Ishikawa (cell line): ENCODE data around the gene GNAL.
A peak's percentile ranks its signal among the peaks of the same experiment; 100 is the strongest.

Source experiments
- CEBPB ChIP-seq: IDR thresholded peaks from 2 replicates; pipeline ENCODE4 v1.6.1; 2012
- CREB1 ChIP-seq: IDR thresholded peaks from 2 replicates; pipeline ENCODE4 v1.6.1; 2012; ENCODE audit warnings: low read depth
- EGR1 ChIP-seq: IDR thresholded peaks from 2 replicates; pipeline ENCODE4 v1.6.1; 2012
- FOXM1 ChIP-seq: IDR thresholded peaks from 2 replicates; pipeline ENCODE4 v1.6.1; 2012; ENCODE audit warnings: low read depth, borderline replicate concordance
- NFIC ChIP-seq: IDR thresholded peaks from 2 replicates; pipeline ENCODE4 v1.6.1; 2012
- RAD21 ChIP-seq: IDR thresholded peaks from 2 replicates; pipeline ENCODE4 v1.6.1; 2012; ENCODE audit warnings: low read depth
- TAF1 ChIP-seq: IDR thresholded peaks from 2 replicates; pipeline ENCODE4 v1.6.1; 2012; ENCODE audit warnings: low read depth, mild to moderate bottlenecking
- TCF12 ChIP-seq: IDR thresholded peaks from 2 replicates; pipeline ENCODE4 v1.6.1; 2012; ENCODE audit warnings: low read depth
- TEAD4 ChIP-seq: IDR thresholded peaks from 2 replicates; pipeline ENCODE4 v1.6.1; 2012
- YY1 ChIP-seq: IDR thresholded peaks from 2 replicates; pipeline ENCODE4 v1.6.1; 2012; ENCODE audit warnings: low read depth
- ZBTB7A ChIP-seq: IDR thresholded peaks from 2 replicates; pipeline ENCODE4 v1.6.1; 2012; ENCODE audit warnings: low read depth
- TF ChIP-seq, protein P1 (sequence below): IDR thresholded peaks from 2 replicates; pipeline ENCODE4 v1.6.1; 2012
- TF ChIP-seq, protein P2 (sequence below): IDR thresholded peaks from 2 replicates; pipeline ENCODE4 v1.6.1; 2012
- TF ChIP-seq, protein P3 (sequence below): IDR thresholded peaks from 2 replicates; pipeline ENCODE4 v1.6.1; 2012; ENCODE audit warnings: low read depth, mild to moderate bottlenecking

The GNAL gene

DNA sequence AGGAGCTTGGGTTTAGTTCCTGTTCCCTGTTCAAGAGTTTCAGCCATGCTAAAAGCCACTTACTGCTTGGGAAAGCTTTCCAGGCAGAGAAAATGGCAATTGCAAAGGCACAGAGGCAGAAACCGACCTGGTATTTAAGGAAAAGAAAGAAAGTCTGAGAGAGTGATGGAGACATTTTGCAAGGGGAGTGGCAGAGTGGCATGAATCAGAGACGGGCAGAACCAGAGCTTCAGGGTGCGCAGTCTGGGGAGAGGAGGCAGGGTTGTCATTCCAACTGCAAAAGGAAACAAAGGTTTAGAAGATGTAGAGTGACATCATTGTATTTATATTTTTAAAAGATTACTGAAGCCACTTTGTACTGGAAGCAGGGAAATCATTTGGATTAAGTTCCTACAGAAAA, 14.9 kb upstream of the GNAL start:
- no peak for TF ChIP-seq YY1
- TF ChIP-seq, protein P1, sequence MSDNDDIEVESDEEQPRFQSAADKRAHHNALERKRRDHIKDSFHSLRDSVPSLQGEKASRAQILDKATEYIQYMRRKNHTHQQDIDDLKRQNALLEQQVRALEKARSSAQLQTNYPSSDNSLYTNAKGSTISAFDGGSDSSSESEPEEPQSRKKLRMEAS = no peak
- TF ChIP-seq EGR1 = no peak
- TF ChIP-seq, protein P2, sequence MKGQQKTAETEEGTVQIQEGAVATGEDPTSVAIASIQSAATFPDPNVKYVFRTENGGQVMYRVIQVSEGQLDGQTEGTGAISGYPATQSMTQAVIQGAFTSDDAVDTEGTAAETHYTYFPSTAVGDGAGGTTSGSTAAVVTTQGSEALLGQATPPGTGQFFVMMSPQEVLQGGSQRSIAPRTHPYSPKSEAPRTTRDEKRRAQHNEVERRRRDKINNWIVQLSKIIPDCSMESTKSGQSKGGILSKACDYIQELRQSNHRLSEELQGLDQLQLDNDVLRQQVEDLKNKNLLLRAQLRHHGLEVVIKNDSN = no peak
- TF ChIP-seq, protein P3, sequence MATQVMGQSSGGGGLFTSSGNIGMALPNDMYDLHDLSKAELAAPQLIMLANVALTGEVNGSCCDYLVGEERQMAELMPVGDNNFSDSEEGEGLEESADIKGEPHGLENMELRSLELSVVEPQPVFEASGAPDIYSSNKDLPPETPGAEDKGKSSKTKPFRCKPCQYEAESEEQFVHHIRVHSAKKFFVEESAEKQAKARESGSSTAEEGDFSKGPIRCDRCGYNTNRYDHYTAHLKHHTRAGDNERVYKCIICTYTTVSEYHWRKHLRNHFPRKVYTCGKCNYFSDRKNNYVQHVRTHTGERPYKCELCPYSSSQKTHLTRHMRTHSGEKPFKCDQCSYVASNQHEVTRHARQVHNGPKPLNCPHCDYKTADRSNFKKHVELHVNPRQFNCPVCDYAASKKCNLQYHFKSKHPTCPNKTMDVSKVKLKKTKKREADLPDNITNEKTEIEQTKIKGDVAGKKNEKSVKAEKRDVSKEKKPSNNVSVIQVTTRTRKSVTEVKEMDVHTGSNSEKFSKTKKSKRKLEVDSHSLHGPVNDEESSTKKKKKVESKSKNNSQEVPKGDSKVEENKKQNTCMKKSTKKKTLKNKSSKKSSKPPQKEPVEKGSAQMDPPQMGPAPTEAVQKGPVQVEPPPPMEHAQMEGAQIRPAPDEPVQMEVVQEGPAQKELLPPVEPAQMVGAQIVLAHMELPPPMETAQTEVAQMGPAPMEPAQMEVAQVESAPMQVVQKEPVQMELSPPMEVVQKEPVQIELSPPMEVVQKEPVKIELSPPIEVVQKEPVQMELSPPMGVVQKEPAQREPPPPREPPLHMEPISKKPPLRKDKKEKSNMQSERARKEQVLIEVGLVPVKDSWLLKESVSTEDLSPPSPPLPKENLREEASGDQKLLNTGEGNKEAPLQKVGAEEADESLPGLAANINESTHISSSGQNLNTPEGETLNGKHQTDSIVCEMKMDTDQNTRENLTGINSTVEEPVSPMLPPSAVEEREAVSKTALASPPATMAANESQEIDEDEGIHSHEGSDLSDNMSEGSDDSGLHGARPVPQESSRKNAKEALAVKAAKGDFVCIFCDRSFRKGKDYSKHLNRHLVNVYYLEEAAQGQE = no peak
- no peak for TF ChIP-seq CEBPB
- TF ChIP-seq TCF12 = no peak

DNA sequence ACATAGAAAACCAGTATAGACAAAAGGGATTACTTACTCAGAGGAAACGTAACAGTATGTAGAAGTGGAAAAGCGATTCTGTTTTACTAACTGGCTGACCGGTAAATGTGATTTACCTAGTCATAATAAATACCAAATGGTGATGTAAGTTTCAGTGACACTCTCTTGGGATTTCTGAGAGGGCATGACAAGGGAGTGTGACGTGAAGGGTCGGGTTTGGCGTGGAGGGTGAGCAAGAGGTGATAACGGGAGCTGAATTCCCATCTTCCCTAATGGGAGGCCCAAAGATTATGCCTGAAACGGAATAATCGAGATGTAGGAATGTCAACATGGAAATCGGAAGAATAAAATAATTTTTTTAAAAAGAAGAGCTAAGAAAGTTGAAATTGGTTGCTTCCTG, 12.7 kb upstream of the GNAL start:
- no peak for TF ChIP-seq CEBPB

DNA sequence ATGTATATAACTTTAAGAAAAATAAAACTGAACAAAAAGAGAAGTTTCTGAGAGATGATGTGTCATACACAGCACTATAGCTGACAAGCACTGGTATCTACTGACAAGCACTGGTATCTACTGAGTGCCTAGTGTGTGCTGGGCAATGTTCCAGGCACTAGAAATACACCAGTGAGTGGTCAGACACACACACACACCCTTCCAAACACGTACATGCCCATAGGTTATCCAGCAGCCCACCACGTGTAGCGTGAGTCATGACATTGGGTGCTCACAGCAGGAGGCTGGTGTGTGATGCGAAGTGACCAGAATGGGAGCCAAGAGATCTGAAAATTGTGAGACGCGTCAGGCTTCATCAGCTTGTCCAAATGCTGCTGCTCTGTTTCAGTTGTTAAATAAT, 12.2 kb upstream of the GNAL start:
- TF ChIP-seq, protein P3 = no peak
- TF ChIP-seq TCF12 (no peak), NFIC (no peak), RAD21 (no peak), CREB1 (no peak), CEBPB (no peak), ZBTB7A (no peak), FOXM1 (no peak), TAF1 (no peak)
- TF ChIP-seq, protein P1 = no peak

DNA sequence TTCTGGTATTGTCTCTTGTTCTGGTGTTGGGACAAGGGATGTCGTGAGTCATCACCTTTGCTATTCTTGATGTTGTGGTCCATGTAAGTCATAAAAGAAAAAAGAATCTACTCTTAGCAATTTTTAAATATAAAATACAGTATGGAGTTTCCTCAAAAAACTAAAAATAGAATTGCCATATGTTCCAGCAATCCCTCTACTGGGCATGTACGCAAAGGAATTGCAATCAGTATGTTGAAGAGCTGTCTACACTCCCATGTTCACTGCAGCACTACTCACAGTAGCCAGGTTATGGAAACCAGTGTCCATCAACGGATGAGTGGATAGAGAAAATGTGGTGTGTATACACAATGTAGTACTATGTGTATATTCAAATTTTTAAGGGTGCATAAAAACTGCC, 10.9 kb upstream of the GNAL start:
- no peak for TF ChIP-seq RAD21
- TF ChIP-seq EGR1 = no peak
- no peak for TF ChIP-seq ZBTB7A
- TF ChIP-seq TAF1 = no peak
- TF ChIP-seq, protein P3 = no peak
- no peak for TF ChIP-seq TEAD4
- TF ChIP-seq, protein P1 = no peak
- TF ChIP-seq, protein P2 = no peak
- TF ChIP-seq FOXM1 = no peak

DNA sequence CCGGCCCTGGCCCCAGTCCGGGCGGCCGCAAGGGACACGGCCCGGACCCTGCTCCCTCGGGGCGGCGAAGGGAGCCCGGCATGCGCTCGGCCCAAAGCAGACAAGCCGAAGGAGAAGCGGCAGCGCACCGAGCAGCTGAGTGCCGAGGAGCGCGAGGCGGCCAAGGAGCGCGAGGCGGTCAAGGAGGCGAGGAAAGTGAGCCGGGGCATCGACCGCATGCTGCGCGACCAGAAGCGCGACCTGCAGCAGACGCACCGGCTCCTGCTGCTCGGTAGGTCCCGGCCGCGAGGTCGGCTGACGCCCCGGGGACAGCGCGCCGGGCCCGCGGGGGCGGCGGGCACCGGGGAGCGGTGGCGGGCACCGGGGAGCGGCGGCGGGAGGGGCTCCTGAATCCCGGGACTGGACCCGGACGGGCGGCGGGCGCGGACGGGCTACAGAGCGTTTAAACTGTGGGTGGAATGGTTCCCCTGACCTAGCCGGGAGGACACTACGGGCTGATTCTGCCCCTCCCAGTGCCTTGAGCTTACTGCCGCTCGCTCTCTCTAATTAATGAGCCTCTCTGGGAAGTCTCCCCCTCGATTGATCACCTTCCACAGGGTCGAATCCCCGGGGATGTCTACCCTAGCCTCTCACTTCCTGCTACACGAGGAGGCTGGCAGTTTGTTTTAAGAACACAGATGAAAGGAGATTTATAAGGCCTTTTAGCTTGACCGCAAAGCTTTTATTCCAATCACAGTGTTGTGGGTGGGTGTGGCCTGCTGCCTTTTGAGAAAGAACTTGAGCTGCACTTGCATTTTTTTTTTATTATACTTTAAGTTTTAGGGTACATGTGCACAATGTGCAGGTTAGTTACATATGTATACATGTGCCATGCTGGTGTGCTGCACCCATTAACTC, 853 bp downstream of the GNAL start:
- TF ChIP-seq, protein P1 = peak; percentile 96
- TF ChIP-seq, protein P3 = no peak
